ENCODE measurements around the gene NRCAM.
"Not testable (repeated sequence)": the region's sequence is repeated elsewhere in the genome, so short reads cannot be mapped to it uniquely, and the experiment has no call there.

The NRCAM gene

DNA sequence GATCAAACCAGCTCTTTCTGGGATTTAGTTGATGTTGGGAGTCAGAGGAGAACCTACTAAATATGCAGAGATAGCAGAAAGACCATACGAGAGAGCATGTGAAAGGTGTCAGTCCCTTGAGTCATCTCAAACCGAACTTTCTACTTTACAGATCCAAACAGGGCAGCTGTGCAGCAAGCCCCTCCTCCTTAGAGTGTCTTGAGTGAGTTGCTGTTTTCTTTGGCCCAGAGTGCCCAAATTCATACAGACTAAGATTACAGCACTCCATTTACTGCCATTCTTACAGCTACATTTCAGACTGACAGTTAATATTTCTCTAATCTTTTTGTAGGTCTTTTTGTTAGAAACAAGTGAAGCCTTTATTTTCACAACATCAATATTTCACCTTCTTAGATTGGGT is 53.4 kb downstream of the NRCAM start:
- DNase-seq (ENCODE audit: low read depth, low spot score) = peak; percentile 55

- peak; percentile 69 for DNase-seq (ENCODE audit: low read depth, low spot score)
These were observed 60.2 kb downstream of the NRCAM start for GRCh38 chr7:108396080-108396479.

DNA sequence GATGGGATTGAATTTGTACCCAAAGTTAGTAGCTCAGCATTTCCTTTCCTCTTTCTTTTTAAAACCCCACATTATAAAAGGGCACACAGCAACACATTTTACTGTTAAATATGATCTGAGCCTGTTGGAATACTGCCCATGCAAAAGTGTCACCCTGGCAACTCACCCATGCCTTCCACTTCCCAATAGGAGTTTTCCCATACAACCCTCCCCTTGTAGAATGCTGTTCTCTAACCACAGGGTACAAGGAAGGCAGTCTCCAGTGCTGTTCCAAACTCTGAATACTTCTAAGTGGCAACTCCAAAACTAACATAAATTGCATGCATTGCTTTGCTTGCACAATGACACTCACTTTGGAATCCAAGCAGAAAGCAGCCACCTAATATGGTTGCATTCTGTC is 60.8 kb downstream of the NRCAM start:
- DNase-seq (ENCODE audit: low read depth, low spot score) = peak; percentile 55

GRCh38 chr7:108393097-108393496 is 63.1 kb downstream of the NRCAM start:
- DNase-seq (ENCODE audit: low read depth, low spot score) = not testable (repeated sequence)

- not testable (repeated sequence) for DNase-seq (ENCODE audit: low read depth, low spot score)
These were observed 68.5 kb downstream of the NRCAM start for GRCh38 chr7:108387686-108388085.

- no peak for DNase-seq (ENCODE audit: low read depth, low spot score)
These were observed 70.3 kb downstream of the NRCAM start for GRCh38 chr7:108385834-108386422.

DNA sequence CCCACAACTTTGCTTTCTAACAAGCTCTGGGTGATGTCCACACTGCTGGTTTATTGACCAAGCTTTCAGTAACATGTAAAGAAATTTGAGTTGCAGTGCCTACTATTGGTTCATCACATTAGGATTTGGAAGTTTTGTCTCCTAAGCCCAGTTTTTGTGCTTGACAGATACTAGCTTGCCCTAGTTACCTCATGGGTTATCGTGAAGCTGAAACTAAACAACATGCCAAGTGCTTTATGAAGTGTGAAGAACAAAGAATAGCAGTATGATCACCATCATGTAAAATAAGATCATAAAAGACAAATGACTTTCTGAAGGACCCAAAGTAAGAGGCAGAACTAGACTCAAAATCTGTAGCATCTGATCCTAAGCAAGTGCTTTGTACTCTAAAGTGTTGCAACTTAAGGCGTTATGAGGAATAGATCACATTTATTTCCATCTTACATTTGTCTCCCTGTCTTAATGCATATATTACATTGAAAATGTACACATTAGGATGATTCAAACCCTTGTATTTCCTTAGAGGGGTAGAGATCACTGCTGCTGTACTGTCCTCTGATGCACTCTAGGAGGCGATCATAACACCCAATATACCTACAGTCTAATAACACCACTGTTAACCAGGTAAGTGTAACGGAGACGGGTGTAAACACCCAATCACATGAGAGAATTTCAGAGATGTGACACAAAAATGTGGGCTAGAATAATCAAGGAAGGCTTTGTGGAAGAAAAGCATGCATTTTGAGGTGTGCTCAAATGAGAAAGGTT is 71.3 kb downstream of the NRCAM start:
- DNase-seq (ENCODE audit: low read depth, low spot score) = no peak

- peak; percentile 36 for DNase-seq (ENCODE audit: low read depth, low spot score)
These were observed 73.3 kb downstream of the NRCAM start for GRCh38 chr7:108382932-108383331.

- no peak for DNase-seq (ENCODE audit: low read depth, low spot score)
These were observed 75.7 kb downstream of the NRCAM start for GRCh38 chr7:108380517-108380916.

GRCh38 chr7:108376206-108376605 is 80.0 kb downstream of the NRCAM start:
- no peak for DNase-seq (ENCODE audit: low read depth, low spot score)

GRCh38 chr7:108375668-108376067 is 80.6 kb downstream of the NRCAM start:
- no peak for DNase-seq (ENCODE audit: low read depth, low spot score)

DNA sequence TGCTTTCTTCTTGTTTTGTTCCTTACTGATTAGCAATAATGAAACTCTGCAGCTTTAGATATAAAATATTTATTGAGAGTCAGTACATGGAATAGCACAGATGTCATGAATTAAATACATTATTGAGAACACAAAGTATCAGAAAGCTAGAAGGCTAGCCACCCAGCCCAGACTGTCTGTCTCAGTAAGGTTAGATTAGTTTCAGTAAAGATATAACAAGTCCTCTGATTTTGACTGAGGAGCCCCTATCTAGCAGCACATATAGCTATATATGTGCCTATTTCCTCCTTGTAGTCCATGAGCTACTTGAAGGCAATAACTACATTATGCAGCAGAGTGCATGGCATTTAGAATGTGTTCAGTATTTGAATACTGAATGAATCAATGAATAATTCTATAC is 81.3 kb downstream of the NRCAM start:
- no peak for DNase-seq (ENCODE audit: low read depth, low spot score)

GRCh38 chr7:108372618-108373017 is 83.6 kb downstream of the NRCAM start:
- peak; percentile 27 for DNase-seq (ENCODE audit: low read depth, low spot score)

- no peak for DNase-seq (ENCODE audit: low read depth, low spot score)
These were observed 85.6 kb downstream of the NRCAM start for GRCh38 chr7:108370616-108371015.

DNA sequence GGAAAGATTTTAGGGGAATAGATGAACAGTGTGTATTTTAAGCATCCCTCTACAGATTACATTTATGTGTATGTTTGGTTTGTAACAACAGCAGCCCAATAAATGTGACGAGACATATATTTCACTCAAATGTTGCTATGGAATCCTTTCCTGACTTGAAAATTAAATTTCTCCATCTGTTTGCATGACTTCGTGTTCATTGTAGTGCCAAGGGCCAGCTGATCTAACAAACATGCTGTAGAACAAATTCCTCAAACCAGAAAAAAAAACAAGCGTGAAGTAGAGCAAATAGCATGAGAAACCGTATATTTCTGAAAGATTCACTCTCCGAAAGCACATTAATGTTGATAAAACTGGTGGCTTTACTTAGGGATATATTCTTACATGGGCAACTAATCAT is 87.8 kb downstream of the NRCAM start:
- DNase-seq (ENCODE audit: low read depth, low spot score) = peak; percentile 50

- no peak for DNase-seq (ENCODE audit: low read depth, low spot score)
These were observed 88.3 kb downstream of the NRCAM start for GRCh38 chr7:108367946-108368345.

GRCh38 chr7:108367314-108367713 is 88.9 kb downstream of the NRCAM start:
- DNase-seq (ENCODE audit: low read depth, low spot score) = no peak

GRCh38 chr7:108363659-108364058 is 92.6 kb downstream of the NRCAM start:
- DNase-seq (ENCODE audit: low read depth, low spot score) = no peak

DNA sequence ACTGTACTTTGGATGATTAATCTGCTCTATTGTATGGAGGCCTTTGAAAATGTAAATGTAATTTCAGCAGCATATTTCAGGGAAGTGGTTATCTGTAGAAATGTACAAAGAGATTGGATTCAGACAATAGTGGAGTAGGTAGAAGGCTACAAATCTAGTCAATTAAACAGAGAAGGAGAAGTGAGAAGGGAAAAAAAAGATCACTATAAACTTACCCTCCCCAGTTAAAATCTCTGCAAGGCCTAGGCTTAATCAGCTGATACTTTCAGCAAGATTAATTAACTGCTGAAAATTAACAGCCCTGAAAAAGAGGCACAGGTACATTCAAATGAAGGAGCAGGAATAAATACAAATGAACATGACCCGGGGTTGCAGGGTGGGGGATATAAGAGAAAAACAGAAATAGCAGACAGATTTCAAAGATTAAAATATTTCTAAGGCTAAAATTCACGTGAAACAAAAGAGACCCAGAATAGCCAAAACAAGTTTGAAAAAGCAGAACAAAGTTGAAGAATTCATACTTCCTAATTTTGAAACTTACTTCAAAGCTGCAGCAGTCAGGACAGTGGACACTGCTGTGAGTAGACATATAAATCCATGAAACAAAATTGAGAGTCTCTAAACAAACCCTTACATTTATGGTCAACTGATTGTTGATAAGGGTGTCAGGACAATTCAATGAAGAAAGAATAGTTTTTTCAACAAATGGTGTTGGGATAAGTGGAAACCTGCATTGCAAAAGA is 96.0 kb downstream of the NRCAM start:
- DNase-seq (ENCODE audit: low read depth, low spot score) = no peak

- DNase-seq (ENCODE audit: low read depth, low spot score) = peak; percentile 92
These were observed 97.7 kb downstream of the NRCAM start for GRCh38 chr7:108358553-108358952.

DNA sequence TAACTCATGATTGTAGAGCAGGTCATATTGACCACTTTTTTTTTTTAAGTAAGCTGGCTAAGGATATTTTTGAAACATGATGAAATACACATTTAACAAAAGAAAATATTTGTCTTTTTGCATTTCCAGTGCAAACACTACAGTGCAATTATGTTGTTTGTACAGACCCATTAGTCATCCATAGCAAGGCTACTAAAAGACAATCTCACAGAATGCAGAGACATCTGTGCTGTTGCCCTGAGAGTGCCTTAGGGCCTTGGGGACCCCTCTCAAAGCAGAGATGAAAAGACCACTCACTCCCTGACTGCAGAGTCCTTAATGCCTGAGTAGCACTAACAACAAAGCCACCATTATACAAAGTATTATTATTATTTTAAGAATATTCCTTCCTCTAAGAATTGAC is 104.5 kb downstream of the NRCAM start:
- DNase-seq (ENCODE audit: low read depth, low spot score) = no peak

DNA sequence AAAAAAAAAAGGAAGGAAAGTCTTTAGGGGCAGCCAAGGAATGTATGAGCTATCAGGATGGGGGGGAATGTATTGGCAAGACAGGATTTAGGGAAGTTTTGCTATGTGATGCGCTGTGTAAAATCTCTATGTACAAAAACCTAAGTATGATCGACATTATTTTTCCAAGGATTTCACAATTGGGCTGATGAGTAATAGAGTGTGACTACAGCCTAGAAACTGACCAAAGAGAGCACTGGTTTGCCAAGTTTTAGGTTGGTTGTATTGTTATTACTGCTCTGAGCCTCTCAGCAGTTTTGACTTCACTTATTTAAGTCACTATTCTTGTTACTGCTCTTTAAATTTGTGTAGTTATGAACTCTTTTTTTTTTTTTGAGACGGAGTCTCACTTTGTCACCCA is 107.3 kb downstream of the NRCAM start:
- peak; percentile 83 for DNase-seq (ENCODE audit: low read depth, low spot score)

DNA sequence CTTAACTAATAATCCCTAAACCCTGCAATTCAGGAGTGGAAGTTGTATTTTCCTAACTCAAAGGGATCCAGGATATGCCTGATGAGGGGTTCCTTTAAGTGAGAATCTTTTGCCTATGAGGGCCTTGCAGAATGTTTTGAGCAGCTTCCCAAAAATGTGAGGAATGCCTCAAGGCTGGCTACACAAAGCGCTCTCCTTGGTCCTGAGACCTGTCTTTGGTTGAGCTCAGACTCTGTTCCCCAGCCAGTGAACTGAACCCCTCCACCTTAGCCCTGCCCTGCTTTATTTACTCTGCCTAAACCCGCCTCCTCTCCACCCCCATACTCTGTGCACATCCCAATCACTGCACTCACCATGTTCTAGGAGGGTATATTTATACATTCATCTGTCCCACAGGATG is 108.6 kb downstream of the NRCAM start:
- peak; percentile 89 for DNase-seq (ENCODE audit: low read depth, low spot score)
